GM18505 (cell line): Measurements from ENCODE around the gene METTL1.

Experiments
- ATAC-seq: cut with Tn5 transposase; IDR thresholded peaks from one replicate; pipeline ENCODE4 v1.9.1; 2021; ENCODE audit not compliant: unreplicated experiment
- POLR2A ChIP-seq: IDR thresholded peaks from 4 replicates; pipeline ENCODE4 v1.6.1; 2011; ENCODE audit warnings: borderline replicate concordance; ENCODE audit not compliant: insufficient read depth, insufficient read length; ENCODE audit errors: extremely low read depth

The METTL1 gene

GRCh38 chr12:57810450-57810849 is 38.5 kb upstream of the METTL1 start:
- TF ChIP-seq POLR2A, result no peak
- ATAC-seq, result no peak

GRCh38 chr12:57809425-57809824 is 37.5 kb upstream of the METTL1 start:
- no peak for ATAC-seq
- no peak for TF ChIP-seq POLR2A

GRCh38 chr12:57808351-57808750 is 36.4 kb upstream of the METTL1 start:
- TF ChIP-seq POLR2A, result no peak
- ATAC-seq, result no peak

GRCh38 chr12:57807285-57807684 is 35.4 kb upstream of the METTL1 start:
- no peak for TF ChIP-seq POLR2A
- ATAC-seq, result no peak

GRCh38 chr12:57806677-57807076 is 34.8 kb upstream of the METTL1 start:
- no peak for ATAC-seq
- TF ChIP-seq POLR2A, result no peak

GRCh38 chr12:57803319-57803893 is 31.5 kb upstream of the METTL1 start:
- no peak for ATAC-seq
- no peak for TF ChIP-seq POLR2A

- no peak for ATAC-seq
- TF ChIP-seq POLR2A, result no peak
Observed at GRCh38 chr12:57802607-57803006, 30.7 kb upstream of the METTL1 start.

- ATAC-seq, result no peak
- no peak for TF ChIP-seq POLR2A
Observed at GRCh38 chr12:57800965-57801364, 29.1 kb upstream of the METTL1 start.

- TF ChIP-seq POLR2A, result no peak
- ATAC-seq, result no peak
Observed at GRCh38 chr12:57797933-57798332, 26.0 kb upstream of the METTL1 start.

GRCh38 chr12:57796996-57797395 is 25.1 kb upstream of the METTL1 start:
- ATAC-seq, result no peak
- TF ChIP-seq POLR2A, result no peak

- no peak for ATAC-seq
- TF ChIP-seq POLR2A, result no peak
Observed at GRCh38 chr12:57795354-57795753, 23.4 kb upstream of the METTL1 start.

GRCh38 chr12:57793920-57794319 is 22.0 kb upstream of the METTL1 start:
- no peak for ATAC-seq
- no peak for TF ChIP-seq POLR2A

- no peak for TF ChIP-seq POLR2A
- no peak for ATAC-seq
Observed at GRCh38 chr12:57783861-57784260, 12.0 kb upstream of the METTL1 start.

- no peak for ATAC-seq
- TF ChIP-seq POLR2A, result no peak
Observed at GRCh38 chr12:57783466-57783801, 11.5 kb upstream of the METTL1 start.
